ENCODE measurements around the gene STRN4.

DNA sequence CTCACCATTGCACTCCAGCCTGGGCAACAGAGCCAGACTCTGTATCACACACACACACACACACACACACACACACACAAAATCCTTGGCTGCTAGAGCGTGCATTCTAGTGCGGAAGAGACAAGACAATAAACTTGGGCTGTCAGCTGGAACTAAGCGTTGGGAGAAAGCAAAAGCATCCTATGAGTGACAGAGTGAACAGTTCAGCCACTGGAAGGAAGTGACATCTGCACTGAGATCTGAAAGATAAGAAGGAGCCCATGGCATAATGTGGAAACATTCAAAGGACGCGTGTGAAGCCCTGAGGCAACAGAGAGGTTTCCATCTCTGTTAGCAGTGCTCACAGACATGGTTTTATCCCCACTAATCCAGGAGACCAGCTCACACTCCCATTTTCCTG, 45.7 kb upstream of the STRN4 start:
- no peak for TF ChIP-seq POLR2AphosphoS5 (IDR thresholded peaks at IDR 0.05; ENCODE audit: low read depth, low read length)
- TF ChIP-seq, protein P1, sequence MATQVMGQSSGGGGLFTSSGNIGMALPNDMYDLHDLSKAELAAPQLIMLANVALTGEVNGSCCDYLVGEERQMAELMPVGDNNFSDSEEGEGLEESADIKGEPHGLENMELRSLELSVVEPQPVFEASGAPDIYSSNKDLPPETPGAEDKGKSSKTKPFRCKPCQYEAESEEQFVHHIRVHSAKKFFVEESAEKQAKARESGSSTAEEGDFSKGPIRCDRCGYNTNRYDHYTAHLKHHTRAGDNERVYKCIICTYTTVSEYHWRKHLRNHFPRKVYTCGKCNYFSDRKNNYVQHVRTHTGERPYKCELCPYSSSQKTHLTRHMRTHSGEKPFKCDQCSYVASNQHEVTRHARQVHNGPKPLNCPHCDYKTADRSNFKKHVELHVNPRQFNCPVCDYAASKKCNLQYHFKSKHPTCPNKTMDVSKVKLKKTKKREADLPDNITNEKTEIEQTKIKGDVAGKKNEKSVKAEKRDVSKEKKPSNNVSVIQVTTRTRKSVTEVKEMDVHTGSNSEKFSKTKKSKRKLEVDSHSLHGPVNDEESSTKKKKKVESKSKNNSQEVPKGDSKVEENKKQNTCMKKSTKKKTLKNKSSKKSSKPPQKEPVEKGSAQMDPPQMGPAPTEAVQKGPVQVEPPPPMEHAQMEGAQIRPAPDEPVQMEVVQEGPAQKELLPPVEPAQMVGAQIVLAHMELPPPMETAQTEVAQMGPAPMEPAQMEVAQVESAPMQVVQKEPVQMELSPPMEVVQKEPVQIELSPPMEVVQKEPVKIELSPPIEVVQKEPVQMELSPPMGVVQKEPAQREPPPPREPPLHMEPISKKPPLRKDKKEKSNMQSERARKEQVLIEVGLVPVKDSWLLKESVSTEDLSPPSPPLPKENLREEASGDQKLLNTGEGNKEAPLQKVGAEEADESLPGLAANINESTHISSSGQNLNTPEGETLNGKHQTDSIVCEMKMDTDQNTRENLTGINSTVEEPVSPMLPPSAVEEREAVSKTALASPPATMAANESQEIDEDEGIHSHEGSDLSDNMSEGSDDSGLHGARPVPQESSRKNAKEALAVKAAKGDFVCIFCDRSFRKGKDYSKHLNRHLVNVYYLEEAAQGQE (IDR thresholded peaks at IDR 0.05; ENCODE audit: insufficient read depth in 1 of 2, low read depth in 2 of 2, low read length in 1 of 2), result no peak
- TF ChIP-seq, protein P2, sequence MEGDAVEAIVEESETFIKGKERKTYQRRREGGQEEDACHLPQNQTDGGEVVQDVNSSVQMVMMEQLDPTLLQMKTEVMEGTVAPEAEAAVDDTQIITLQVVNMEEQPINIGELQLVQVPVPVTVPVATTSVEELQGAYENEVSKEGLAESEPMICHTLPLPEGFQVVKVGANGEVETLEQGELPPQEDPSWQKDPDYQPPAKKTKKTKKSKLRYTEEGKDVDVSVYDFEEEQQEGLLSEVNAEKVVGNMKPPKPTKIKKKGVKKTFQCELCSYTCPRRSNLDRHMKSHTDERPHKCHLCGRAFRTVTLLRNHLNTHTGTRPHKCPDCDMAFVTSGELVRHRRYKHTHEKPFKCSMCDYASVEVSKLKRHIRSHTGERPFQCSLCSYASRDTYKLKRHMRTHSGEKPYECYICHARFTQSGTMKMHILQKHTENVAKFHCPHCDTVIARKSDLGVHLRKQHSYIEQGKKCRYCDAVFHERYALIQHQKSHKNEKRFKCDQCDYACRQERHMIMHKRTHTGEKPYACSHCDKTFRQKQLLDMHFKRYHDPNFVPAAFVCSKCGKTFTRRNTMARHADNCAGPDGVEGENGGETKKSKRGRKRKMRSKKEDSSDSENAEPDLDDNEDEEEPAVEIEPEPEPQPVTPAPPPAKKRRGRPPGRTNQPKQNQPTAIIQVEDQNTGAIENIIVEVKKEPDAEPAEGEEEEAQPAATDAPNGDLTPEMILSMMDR (IDR thresholded peaks at IDR 0.05), result no peak

Measured in Panc1 (cell line).